Right hindlimb (tissue), 1 donor: ENCODE data around the gene EVA1C.
"Not testable (repeated sequence)": the region's sequence is repeated elsewhere in the genome, so short reads cannot be mapped to it uniquely, and the experiment has no call there.

ENCODE experiments used
- DNase-seq: peaks from one replicate; pipeline ENCODE4 v3.0.0-alpha.2; 2018

The EVA1C gene

DNA sequence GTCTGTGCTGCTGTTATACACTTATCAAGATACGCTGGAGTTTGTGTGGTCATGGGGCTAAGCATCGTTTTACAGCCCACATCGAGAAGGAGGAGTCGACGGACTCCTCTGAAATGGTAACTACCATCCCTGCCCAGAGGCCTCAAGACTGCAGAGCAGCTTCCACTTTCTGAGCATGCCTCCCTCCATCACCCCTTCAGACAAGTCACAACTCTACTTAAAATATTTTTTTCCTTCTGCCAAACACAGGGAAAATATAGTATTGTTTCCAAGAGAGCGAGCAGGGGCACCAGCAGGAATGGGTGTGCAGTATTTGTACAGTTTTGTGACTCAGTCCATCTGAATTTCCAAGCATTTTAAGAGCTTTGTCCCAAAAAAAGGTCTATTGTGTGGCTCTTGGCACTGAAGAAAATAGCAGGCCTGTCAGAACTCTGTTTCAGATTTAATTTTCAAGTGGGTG lies 14.1 kb downstream of the EVA1C start:
- no peak for DNase-seq

DNA sequence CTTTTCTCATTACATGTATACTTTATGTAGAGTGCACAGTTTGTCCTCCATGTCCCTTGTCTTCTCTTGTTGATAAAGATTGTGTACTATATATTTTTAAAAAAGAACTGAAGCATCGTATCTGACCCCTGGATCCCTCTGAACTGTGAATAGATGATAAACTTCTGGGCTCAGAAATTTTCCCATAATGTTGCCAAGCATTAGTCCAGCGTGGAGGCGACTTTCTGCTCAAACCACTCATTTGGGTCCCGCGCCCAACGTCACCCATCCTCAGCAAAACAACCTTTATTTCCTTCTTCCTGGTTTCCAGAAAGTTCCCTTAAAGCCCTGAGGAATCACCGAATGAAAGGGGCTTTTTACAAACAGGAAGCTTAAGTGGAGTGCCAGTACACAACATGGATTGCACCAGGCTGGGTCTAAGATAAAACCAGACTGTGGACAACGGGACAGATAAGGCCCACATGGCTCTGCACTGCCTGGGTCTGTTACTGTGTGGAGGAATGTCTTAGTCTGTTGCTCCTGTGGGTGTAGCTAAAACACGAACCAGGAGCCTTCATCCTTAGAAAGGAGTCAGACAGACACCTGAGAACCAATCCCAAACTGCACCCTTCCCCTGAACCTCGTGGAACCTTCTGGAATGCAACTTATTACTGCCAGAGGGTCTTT lies 15.6 kb downstream of the EVA1C start:
- DNase-seq: no peak

DNA sequence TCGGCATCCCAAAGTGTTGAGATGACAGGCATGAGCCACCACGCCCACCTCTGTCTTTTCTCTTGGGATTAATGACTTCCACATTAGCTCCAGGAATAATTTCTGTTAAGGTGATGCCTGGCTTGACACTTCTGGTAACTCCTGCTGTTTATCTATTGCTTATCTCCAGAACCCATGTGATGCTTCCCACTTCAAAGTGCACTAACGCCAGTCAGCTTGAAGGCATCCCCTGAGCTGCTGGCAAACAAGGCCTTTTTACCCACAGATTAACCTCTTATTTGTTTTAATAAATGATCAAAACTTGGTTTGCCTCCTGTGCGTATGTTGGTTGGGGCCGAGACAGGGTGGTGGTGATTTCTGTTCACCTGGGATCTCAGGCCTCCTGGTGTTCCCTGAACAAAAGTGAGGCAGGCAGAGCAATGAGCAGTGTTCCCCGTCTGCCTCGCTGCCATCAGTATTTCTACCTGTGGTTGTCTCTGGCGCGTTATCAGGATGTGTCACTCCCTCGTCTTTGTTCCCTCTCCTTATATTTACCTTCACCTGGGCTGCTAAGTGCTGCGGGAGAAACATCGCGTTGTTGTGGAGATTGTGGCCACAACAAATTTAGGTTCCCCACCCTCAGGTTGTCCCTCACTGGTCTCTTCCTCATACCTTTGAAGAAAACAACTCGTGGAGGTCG lies 20.6 kb downstream of the EVA1C start:
- not testable (repeated sequence) for DNase-seq

DNA sequence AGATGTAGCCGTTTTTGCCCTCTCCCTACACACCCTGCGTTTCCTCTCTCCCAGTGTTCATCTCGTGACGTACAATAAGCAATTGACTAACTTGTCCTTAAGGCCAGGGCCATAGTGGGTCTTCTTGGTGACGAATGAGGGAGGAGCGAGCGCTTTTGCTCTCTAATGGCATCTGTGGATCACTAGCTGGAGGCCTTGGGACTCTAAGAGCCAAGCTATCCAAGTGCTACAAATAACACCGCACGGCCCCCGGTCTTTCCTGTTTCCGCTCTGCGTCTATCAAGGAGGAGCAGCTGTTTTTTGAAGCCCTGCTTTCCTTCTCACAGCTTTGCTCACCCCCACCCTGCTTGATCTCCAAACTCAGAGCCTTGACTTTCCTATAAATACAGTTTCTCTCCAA lies 25.2 kb downstream of the EVA1C start:
- DNase-seq: no peak

DNA sequence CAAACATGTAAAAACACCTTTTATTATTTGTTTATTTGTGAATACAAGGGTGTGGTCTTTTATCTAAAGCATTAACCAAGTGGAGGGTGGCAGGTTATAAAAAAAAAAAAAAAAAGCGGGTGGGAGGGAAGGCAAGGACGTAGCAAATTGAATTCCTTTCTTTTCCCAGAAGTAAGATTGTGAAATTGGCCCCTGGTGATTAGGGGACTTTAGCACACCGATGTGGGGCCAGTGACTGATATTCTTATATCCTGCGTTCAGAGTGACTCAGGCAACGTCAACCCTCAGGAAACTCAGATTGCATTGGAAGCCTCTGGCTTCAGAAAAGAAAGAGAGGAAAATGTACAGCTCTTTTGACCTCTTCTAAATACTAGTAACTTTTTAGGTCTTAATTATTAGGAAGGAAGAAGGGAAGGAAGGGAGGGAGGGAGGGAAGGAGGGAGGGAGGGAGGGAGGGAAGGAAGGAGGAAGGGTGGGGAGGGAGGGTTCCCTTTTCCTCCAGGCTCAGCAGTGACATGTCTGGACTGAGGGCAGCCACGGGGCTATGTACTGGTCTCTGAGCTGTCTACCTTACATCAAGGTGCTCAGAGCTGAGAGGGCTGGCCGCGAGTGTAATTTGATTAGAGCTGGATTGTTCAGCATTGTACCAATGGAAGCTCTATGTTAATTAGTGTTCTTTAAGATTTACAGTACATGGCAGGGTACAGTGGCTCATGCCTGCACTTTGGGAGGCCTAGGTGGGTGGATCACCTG lies 30.2 kb downstream of the EVA1C start:
- no peak for DNase-seq

DNA sequence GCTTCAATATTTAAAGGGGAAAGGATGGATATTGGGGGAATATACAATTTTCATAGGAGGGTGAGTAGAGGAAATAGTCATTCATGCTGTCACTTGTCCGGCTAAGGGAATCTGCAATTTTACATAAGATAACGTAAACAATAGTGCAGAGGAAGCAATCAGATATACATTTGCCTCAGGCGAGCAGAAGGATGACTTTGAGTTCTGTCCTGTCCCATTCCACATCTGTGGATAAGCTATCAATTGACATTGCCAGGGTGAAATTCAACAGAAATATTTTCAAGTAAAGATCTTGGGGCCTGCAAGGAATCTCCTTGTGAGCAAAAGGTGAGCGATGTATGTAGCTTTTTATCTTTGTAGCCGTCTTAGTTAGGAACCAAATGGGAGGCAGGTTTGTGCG lies 32.6 kb downstream of the EVA1C start:
- no peak for DNase-seq

DNA sequence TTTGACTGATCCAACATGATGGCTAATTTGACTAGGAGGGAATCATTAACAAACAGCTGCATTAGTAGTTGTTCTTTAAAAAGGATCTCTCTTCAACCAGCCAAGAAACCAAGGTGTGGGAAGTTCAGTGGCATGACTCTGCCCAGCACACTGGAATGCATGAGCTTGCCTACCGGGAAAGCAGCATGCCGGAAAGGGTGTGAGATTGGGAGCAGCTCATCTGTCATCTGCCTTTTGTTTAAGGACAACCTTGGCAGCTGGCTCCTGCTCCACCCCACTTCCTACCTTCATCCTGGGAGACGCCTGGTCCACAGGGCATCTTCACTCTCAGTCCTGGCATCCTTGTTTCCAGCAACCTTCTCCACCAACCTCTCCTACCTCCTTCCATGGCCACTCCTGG lies 33.9 kb downstream of the EVA1C start:
- DNase-seq: not testable (repeated sequence)

DNA sequence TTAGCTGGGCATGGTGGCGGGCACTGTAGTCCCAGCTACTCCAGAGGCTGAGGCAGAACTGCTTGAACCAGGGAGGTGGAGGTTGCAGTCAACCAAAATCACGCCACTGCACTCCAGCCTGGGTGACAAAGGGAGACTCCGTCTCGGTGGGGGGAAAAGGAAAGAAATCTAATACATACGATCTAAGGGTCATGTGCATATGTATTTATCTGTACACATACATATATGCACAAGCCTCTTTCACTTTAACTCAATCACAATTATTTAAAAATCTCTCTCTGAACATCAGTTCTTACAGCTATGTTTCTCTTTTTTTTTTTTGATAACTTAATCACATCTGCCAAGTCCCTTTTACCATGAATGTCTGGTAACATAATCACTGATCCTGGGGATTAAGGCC lies 34.7 kb downstream of the EVA1C start:
- no peak for DNase-seq

DNA sequence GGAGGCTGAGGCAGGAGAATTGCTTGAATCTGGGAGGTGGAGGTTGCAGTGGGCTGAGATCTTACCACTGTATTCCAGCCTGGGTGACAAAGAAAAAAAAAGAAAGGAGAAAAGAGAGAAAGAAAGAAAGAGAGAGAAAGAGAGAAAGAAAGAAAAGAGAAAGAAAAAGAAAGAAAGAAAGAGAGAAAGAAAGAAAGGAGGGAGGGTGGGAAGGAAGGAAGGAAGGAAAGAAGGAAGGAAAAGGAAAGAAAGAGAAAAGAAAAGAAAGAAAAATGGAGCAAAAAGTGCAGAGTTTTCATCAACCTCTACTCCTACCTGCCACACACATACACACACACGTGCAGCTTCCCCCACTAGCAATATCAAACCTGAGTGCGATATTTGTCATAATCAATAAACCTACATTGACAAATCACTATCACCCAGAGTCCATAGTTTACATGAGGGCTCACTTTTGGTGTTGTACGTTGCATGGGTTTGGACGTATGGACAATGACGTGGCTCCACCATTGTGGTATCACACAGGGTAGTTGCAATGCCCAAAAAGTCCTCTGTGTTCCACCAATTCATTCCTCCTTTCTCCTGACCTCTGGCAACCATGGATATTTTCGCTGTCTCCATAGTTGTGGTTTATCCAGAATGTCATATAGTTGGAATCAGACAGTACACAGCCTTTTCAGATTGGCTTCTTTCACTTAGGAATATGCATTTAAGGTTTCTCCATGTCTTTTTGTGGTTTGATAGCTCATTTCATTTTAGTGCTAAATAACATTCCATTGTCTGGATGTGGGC lies 36.5 kb downstream of the EVA1C start:
- DNase-seq: no peak

DNA sequence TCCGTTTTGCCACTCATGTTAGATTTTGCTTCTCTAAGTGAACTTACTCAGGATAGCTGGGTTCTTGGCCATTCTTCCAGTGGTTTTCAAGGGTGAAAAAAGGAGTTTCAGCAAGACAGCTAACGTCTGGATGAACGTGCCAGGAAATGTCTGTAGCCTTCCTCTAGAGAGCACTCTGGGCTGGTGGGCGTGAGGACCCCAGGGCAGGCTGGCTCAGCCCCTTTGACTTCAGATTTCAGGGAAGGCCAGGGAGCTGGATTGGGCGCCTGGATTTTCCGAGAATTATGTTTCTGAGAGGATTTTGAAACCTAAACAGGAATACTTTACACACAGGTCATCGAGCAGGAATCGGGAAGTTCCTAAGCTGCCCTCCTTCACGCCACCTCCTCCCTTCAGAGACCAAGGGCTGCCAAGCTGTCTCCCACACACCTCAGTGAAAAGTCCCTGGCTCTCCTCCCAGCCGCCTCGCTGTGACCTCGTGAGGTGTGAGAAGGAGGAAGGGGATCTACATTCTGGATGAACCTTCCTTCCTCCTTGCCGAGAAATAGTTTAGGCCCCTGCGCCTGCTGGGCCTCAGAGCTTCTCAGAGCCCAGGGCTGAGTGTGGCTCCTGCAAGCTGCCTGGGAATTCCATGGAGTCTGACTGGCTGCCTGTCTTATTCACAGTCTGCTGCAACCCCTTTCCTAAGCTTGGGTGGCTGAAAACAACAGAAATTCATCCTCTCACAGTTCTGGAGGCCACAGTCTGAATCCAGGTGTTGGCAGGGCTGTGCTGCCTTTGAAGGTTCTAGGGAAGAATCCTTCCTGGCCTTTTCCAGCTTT lies 38.6 kb downstream of the EVA1C start:
- DNase-seq: peak; percentile 66

DNA sequence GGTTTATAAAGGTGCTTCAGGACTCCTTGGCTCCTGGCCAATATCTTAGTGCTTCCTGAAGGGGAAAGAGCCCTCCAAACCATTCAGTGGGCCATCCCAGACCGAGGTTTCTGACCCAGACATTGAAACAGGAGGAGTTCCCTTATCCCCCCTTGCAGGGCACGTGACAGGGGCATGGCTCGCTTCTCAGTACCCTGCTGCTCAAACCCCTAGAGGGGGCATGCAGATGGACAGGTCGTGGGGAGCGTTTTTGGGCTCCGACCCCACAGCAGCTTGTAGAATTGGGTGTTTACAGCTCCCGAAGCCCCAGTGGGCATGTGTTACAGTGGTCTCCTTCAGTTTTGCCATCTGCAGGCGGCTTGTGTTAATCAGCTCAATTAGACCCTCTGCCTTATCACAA lies 39.7 kb downstream of the EVA1C start:
- not testable (repeated sequence) for DNase-seq

DNA sequence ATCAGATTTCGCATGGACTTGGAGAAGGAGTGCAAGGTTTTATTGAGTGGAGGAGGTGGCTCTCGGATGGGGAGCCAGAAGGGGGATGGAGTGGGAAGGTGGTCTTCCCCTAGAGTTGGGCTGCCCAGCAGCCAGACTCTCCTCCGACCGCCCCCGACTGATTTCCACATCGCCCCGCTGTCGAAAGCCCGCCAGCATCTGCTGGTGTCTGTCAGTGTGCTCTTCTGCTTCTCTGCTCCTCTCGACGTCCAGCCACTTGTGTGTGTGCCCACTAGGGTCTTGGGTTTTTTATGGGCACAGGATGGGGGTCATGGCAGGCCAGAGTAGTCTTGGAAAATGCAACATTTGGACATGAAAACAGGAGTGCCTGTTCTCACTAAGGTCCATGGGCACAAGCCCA lies 40.1 kb downstream of the EVA1C start:
- no peak for DNase-seq

DNA sequence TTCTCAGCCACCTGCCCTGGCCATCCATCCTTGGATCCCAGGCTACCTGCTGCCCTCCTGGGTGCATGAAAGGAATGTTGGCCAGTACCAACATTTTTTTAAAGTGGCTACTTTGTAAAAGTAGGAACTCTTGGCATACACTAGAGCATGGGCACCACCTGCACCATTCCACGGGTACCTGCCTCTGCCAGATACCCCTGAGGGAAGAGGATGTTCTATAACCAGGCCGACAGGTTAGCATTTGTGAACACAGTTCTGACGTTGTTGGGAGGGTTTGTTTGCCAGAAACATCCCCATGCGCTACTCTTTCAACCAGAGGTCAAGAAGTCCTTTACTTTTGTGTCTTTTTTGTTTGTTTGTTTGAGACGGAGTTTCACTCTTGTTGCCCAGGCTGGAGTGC lies 43.0 kb downstream of the EVA1C start:
- no peak for DNase-seq

DNA sequence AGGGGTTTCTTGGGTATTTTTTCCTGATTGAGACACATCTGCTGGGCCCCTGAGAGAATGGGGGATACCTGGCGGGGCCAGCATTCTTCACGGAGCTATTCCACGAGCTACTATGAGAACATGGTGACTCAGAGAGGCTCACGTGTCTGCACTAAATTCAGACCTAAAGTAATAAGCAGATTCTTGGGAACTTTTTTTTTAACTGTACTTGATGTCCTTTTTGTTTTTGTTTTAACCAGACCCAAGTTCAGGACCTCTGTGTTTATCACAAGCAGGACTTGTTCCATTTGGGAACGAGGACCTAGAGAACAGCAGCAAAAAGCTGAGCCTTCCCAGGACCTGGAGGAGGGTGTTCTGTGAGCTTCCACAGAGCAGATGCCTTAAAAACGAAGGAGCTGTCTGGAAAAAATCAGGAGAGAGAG lies 44.0 kb downstream of the EVA1C start:
- no peak for DNase-seq

DNA sequence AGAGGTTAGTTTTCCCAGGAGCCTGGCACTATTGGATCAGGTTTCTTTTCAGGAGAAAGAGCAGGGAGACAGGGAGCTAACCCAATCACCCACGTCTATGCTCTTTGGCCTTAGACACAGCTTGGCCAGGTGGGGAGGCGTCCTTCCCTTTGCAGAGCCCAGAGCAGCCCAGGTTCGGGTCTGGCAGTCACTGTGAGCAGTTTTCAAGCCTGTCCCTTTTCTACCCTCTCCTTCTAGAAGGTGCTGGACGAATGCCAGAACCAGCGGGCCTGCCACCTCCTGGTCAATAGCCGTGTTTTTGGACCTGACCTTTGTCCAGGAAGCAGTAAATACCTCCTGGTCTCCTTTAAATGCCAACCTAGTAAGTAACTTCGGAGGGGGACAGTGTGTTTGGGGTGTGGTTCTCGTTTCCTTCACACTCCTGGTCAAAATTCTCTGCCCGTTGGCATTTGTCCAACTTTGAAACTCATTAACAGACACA lies 44.9 kb downstream of the EVA1C start:
- no peak for DNase-seq

DNA sequence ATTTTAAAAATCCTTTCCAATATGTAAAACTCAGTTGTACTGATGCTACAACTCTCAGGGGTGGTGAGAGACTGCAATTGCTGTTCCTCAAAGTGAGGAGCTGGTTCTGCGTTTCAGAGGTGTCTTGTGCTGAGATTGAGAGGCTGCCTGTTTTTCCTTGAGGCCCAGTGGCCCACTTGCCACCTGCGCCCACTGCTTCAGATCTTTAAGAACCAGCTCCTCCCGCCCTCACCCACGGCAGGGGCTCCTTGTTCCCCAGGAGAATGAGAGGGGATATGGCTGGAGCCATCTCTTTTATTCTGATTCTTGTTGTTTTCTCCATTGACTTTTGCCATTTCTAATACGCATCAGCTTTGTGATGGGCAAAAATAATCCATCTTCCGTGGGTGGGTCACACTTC lies 45.5 kb downstream of the EVA1C start:
- no peak for DNase-seq

DNA sequence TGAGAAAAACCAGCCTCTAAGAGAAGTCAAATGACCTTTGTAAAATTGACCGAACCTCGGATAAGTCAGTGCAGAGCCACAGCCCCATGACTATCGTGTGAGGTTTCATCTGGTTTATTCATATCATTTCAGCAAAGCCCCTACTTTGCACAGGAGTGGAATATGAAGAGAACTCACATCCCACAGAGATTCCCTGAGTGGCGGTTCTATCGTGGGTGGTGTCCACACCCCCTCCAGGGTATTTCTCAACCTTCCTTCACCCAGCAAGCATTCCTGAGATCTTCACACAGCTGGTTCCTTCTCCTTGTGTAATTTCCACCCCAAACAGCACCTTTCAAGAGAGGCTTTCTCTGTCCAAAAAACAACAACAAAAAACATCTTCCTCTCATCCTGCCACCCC lies 47.5 kb downstream of the EVA1C start:
- DNase-seq: no peak

DNA sequence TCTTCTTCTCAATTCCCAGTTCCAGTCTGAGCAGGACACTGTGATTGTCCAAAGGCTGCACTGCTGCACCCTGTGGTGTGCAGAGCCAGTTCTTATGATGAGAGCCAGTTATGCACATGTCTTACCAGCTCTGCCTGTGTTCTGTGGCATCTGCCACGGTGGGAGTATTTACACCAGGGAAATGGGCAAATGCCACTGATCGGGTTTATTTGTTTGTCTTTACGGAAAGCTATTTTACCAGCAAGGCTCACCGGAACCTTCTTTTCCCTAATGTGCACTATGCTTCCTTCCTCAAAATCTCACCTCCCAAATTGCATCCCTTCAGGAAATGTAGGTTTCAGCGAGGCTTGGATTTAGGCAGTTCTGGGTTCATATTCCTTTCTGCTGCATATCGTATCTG lies 49.0 kb downstream of the EVA1C start:
- DNase-seq: no peak

DNA sequence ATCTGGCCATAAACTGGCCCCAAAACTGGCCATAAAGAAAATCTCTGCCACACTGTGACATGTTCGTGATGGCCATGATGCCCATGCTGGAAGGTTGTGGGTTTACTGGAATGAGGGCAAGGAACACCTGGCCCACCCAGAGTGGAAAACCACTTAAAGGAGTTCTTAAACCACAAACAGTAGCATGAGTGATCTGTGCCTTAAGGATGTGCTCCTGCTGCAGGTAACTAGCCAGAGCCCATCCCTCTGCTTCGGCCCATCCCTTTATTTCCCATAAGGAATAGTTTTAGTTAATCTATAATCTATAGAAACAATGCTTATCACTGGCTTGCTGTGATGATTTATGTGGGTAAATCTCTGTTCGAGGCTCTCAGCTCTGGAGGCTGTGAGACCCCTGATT lies 50.1 kb downstream of the EVA1C start:
- not testable (repeated sequence) for DNase-seq

DNA sequence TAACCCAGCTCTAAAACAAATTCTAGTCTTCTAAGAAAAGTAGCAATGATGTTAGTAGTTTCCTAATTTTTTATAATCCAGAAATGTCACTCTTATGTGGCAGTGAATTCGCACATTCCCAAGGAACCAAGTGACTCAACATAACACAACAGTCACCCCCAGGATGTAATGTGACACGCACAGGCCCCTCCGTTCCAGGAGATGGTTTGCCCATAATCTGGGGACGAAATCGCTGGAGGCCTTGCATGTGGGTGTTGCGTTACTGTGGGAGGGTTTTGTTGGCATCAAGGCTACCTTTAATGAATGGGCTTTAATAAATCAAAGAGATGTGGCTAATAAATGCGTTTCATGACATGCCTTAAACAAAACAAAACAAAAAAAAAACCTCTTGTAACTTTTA lies 50.9 kb downstream of the EVA1C start:
- no peak for DNase-seq

DNA sequence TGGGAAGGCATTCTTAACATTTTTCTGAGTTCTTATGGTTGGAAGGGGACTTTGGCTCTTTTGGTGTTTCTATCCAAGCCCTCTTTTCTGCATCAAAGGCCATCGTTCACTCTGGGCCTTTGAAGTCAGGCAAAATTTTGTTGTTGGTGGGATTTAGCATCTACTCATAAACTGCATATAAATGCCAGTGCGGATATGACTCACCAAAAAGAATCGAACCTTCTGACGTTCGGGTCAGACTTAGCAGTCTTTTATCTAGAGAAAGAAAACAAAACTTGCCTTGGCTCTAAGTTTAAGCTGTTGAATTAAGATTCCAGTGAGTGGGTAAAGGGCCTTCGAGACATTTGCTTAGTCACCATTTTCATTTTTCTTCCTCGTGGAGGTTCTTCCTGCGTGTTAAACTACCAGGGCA lies 51.4 kb downstream of the EVA1C start:
- DNase-seq: no peak

DNA sequence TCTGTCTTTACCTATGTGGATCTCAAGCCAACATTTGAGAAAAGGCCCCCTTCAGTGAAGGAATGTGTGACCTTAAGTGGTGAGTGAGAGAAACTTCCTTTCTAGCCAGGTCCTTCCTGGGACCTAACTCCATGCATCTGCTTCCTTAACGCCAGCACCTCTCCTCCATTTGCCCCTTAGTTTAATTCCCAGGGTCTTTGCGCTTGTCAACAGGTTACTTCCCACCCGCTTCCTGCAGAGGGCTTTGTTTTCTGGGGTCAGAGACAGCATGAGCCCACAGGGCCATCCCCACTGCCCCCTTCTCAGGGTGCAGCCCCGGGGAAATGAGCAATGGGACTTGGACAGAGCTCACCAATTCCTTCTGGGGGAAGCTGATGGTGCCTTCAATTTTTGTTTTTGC lies 54.8 kb downstream of the EVA1C start:
- no peak for DNase-seq
